AG09309 (cell line): Measurements from ENCODE around the gene HAP1.

Source experiments
- DNase-seq: peaks from one replicate; pipeline ENCODE4 v3.0.0-alpha.2; 2010; ENCODE audit warnings: low read depth
- H3K4me3 ChIP-seq: 2 replicates; pipeline ENCODE4 v1.5.1; 2011; ENCODE audit warnings: mild to moderate bottlenecking, low read depth, low read length, moderate library complexity; ENCODE audit not compliant: control insufficient read depth
- CTCF ChIP-seq: IDR thresholded peaks from 2 replicates; pipeline ENCODE4 v1.5.1; 2011; ENCODE audit warnings: mild to moderate bottlenecking, low read depth, low read length, inconsistent platforms; ENCODE audit not compliant: insufficient read depth, control insufficient read depth; ENCODE audit errors: missing control alignments

HAP1 gene

DNA sequence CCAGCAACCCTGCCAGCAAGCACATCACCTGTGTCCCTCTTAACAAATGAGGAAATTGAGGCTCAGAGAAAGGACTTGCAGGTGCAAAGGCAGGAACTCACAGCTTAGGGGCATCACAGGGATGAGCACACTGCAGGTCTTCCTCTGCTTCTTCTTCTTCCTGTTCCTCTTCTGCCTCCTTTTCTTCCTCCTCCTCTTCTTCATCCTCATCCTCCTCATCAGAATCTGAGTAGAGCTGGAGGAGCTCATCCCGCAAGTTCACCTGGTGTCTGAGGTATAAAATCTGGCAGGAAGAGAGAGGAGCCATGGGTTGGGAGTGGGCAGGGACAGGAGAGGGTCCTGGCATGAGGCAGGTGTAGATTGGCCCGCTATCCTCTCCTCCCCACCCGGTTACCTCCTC lies 2.6 kb downstream of the HAP1 start:
- no peak for DNase-seq
- H3K4me3 ChIP-seq, result no peak overlapping the region
- TF ChIP-seq CTCF, result no peak

DNA sequence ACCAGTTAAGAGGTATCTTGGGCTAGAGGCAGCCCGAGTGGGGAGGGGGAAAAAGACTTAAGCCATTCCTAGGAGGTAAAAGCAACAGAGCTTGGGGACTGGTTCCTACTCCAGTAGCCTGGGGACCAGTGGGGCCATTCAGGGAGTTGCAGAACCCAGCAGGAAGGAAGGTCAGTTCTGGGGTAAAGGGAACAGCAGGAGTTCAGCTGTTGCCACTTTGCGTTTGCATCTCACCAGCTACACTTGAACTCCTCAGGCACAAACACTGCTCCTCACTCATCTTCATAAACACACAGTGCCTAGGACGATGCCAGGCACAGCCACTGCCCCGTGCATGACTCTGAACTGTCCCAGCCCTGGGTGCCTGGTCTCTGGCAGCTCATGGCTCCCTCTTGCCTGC lies 4.0 kb downstream of the HAP1 start:
- no peak for TF ChIP-seq CTCF
- no peak for DNase-seq
- H3K4me3 ChIP-seq, result no peak overlapping the region

DNA sequence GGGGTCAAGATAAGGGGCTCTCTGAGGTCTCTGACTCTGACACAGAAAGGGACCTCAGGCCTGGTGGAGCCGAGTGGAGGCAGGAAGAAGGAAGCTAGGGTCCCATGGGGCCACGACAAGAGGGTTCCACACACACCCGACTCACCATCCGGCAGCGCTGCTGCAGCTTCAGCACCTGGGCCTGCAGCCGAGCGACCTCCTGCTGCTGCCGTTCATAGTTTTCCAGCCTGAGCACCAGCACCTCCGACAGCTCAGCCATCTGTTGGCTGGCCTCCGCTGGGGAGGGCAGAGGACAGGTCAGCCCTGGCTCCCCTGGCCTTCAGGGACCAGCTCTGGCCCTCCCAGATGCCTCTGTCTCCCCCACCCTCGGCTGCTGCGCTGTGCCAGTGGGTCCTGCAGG lies 6.4 kb downstream of the HAP1 start:
- no peak for TF ChIP-seq CTCF
- H3K4me3 ChIP-seq, result no peak overlapping the region
- no peak for DNase-seq

DNA sequence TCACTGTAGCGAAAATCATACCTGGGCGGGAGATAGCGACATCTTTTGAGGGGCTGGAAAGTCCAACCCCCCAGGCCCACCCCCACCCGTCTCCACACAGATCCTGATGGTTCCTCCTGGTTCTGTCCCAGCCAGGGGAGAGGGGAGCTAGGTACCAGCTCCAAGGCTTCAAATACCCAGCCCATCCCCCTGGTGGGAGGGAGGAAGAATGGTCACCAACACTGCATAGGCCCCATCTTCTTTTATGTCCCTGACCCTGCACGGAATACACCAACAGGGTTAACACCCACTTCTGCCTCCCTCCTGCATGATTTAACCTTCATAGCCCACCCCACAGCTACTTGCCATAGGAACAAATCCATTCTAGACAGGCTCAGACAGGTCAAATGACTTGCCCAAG lies 9.3 kb downstream of the HAP1 start:
- no peak for DNase-seq
- H3K4me3 ChIP-seq, result no peak overlapping the region
- no peak for TF ChIP-seq CTCF

DNA sequence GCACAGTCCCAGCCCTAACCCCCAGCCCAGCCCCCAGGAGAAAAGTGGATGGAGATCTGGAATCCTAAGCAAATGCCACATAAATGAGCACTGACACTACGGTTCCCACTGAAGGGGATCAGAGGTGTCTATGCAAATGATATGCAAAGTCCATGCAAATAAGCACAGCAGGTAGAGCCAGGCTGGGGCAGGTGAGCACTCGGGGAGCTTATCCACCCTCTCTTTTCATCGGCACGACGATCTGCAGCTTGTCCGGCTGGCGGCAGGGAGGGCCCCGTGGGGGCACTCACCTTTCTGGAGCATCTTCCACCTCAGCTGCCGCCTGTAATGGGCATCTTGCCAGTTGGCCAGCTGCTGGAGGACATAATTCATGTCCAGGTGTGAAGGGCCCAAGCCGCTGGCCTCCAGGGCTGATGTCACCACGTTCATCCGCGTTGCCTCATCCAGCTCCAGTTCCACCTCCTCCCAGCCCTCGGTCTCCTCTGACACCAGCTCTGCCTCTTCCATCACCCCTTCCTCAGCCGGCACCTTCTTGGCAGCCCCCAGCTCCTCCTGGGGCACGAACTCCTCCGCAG lies 9.9 kb downstream of the HAP1 start:
- H3K4me3 ChIP-seq, result no peak overlapping the region
- TF ChIP-seq CTCF, result no peak
- no peak for DNase-seq

GRCh38 chr17:41723801-41724475 lies 10.5 kb downstream of the HAP1 start:
- no peak for TF ChIP-seq CTCF
- DNase-seq, result no peak
- H3K4me3 ChIP-seq, result no peak overlapping the region
